Right lobe of liver (tissue), 4 donors: ENCODE results near the gene CALCOCO2.

ENCODE experiments used
- POLR2A ChIP-seq: fragments of 450-650 bp; IDR thresholded peaks from one replicate; pipeline ENCODE4 v1.6.1; 2017; ENCODE audit warnings: antibody characterized with exemption, mild to moderate bottlenecking
- TF ChIP-seq, protein P1 (sequence below), 4 donors: fragments of 200-600 bp in 3 of 4; fragments of 450-650 bp in 1 of 4; IDR thresholded peaks; one replicate each; pipeline versions ENCODE4 v1.5.1 to v1.8.0; 2016 to 2022; ENCODE audit warnings: antibody characterized with exemption in 4 of 4, mild to moderate bottlenecking in 2 of 4
- donor health status: DM: no; HTN: no; CAD: no.
- donor health status: DM: no; HTN: no; CAD: no.
- donor health status: DM: no; HTN: yes; CAD: no.

DNA sequence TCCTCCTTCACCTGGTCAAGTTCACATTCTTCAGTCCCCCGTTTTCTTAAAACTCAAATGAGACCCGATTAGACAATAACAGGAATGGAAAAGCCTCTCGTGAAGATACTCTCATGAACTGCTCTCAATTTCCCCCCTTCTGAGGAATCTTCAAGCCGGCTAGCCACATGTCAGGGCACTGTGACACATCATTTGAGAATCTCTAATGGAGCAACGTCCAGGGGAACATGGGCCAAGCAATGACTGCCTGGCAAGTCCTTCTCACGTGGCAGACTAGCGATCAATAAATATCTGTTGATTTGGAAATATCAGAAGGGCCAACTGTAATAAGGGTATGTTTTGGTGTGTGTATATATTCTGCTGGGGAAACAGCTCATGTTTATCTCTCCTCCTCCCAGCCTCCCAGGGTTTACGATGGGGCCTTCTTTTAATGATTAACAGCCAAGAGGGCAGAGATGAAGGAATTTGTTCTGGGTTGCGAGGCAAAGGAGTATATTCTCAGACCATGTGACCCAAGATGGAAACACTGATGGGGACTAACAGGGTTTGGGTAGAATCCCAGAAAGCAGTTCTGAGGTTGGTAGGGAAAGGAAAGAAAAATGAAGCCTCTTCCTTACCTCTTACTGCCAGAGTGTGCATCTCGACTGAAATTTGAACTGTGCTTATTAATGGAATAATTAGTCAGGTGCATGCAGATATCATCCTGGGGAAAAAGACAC is 35.2 kb upstream of the CALCOCO2 start:
- no peak for TF ChIP-seq POLR2A
- TF ChIP-seq, protein P1, sequence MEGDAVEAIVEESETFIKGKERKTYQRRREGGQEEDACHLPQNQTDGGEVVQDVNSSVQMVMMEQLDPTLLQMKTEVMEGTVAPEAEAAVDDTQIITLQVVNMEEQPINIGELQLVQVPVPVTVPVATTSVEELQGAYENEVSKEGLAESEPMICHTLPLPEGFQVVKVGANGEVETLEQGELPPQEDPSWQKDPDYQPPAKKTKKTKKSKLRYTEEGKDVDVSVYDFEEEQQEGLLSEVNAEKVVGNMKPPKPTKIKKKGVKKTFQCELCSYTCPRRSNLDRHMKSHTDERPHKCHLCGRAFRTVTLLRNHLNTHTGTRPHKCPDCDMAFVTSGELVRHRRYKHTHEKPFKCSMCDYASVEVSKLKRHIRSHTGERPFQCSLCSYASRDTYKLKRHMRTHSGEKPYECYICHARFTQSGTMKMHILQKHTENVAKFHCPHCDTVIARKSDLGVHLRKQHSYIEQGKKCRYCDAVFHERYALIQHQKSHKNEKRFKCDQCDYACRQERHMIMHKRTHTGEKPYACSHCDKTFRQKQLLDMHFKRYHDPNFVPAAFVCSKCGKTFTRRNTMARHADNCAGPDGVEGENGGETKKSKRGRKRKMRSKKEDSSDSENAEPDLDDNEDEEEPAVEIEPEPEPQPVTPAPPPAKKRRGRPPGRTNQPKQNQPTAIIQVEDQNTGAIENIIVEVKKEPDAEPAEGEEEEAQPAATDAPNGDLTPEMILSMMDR (IDR thresholded peaks at IDR 0.05): no peak
